Natural killer cell (primary cell): Measurements from ENCODE around the gene ZNF366. TPM values are rescaled to one million over a fixed set of nuclear protein-coding genes. Genes with fewer than 3 reads are reported as not detected.

Experiments
- ATAC-seq, 3 donors: fragments of 150-1000 bp in 2 of 3; fragments of 200-7000 bp in 1 of 3; cut with Tn5 transposase; 1 replicate in 1 of 3; 2 replicates in 2 of 3; pipeline ENCODE4 v1.10.0; 2021; ENCODE audit warnings: mild to moderate bottlenecking in 2 of 3, moderate library complexity in 2 of 3
- DNase-seq, 2 donors: peaks; one replicate each; pipeline versions ENCODE4 v3.0.0 to v3.0.0-alpha.2; 2013 to 2021; ENCODE audit warnings: mixed read lengths in 1 of 2
- H3K27ac ChIP-seq: one replicate; pipeline ENCODE4 v1.5.1; 2013; ENCODE audit warnings: mild to moderate bottlenecking, low read length
- H3K27me3 ChIP-seq: one replicate; pipeline ENCODE4 v1.6.1; 2013; ENCODE audit warnings: low read length; ENCODE audit not compliant: control insufficient read depth, insufficient read depth
- H3K36me3 ChIP-seq: one replicate; pipeline ENCODE4 v1.6.1; 2013; ENCODE audit warnings: low read length; ENCODE audit not compliant: control insufficient read depth, insufficient read depth
- H3K4me1 ChIP-seq: one replicate; pipeline ENCODE4 v1.6.1; 2013; ENCODE audit warnings: low read length; ENCODE audit not compliant: control insufficient read depth, insufficient read depth
- H3K4me3 ChIP-seq: one replicate; pipeline ENCODE4 v1.5.1; 2013; ENCODE audit warnings: low read length
- H3K9me3 ChIP-seq: one replicate; pipeline ENCODE4 v1.6.1; 2013; ENCODE audit warnings: low read length; ENCODE audit not compliant: control insufficient read depth, insufficient read depth
- H3K27ac Mint-ChIP-seq, 2 donors: one replicate each; pipeline ENCODE4 v1.8.0; 2022; ENCODE audit warnings: mild to moderate bottlenecking in 2 of 2, mixed read lengths in 2 of 2, moderate library complexity in 1 of 2
- H3K27me3 Mint-ChIP-seq, 2 donors: one replicate each; pipeline ENCODE4 v1.8.0; 2022; ENCODE audit warnings: low read depth in 2 of 2, mixed read lengths in 2 of 2
- H3K36me3 Mint-ChIP-seq: one replicate; pipeline ENCODE4 v1.8.0; 2022; ENCODE audit warnings: mixed read lengths
- H3K4me1 Mint-ChIP-seq, 2 donors: one replicate each; pipeline ENCODE4 v1.8.0; 2022; ENCODE audit warnings: mixed read lengths in 2 of 2
- H3K4me3 Mint-ChIP-seq: one replicate; pipeline ENCODE4 v1.8.0; 2022; ENCODE audit warnings: mild to moderate bottlenecking, moderate library complexity, mixed read lengths
- H3K9me3 Mint-ChIP-seq, 2 donors: one replicate each; pipeline ENCODE4 v1.8.0; 2022; ENCODE audit warnings: mixed read lengths in 2 of 2
- CTCF ChIP-seq: fragments of 200-600 bp; IDR thresholded peaks from one replicate; pipeline ENCODE4 v1.8.0; 2022; ENCODE audit warnings: antibody characterized with exemption
- WGBS: methylation state at CpG from one replicate; pipeline ENCODE4 v1.1.7; 2013; ENCODE audit warnings: missing lambda C conversion rate; ENCODE audit not compliant: insufficient coverage; 5-methylcytosine and 5-hydroxymethylcytosine counted together
- intact Hi-C: fragments of 100-400 bp; cut with micrococcal nuclease; formaldehyde crosslinking; loops from one replicate; pipeline ENCODE4 v1.14.2; 2022
- total RNA-seq, 4 donors: library from RNA; stranded (reverse); fragments of 120-200 nt in 1 of 4; gene quantifications; one replicate each; pipeline versions ENCODE4 v1.2.3 to v1.2.4, GENCODE V29; 2013 to 2022

The ZNF366 gene
- total RNA-seq, 3 donors from 2014 or later (not counting 1 experiment from before 2014, with no cell fraction given): 0.54 TPM; not detected in 2

DNA sequence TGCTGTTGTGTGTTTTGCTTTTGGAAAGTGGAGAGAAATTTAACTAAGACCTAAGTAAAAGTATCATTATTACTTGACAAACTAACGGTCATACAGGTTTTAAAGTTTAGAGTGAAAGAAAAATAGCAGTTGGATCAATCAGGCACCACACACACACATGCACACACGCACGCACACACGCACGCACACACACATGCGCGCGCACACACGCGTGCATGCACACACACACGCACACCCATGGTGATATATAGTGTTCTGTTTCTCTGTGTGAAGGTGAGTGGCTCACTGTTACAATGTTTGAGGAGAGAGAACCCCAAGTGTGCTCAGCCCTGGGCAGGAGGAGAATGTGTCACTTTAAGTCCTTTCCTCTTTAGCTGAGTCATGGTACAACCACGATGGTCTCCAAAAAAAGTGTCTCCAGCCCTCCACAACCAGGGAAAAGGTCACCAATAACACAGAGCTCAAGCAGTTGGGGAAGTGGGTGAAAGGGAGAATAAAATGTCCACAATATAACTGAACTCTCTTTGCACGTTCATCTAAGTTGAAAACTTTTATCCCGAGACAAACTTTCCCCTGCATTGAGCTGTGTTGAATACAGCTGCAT, 3.2 kb downstream of the ZNF366 start:
- TF ChIP-seq CTCF: no peak
- no peaks in the 10 kb centered on the region for H3K36me3 Mint-ChIP-seq
- Histone ChIP-seq H3K36me3 (no peaks in the 10 kb centered on the region), H3K4me3 (no peak overlapping the region), H3K4me1 (peaks cover 4% of the 10 kb centered on the region), H3K27ac (no peak overlapping the region), H3K27me3 (no peaks in the 10 kb centered on the region), H3K9me3 (no peaks in the 10 kb centered on the region)
- ATAC-seq (no peak), DNase-seq (no peak)
- intact Hi-C loops: no loop called here
- no peak overlapping the region for H3K27ac Mint-ChIP-seq
- no peaks in the 10 kb centered on the region for H3K9me3 Mint-ChIP-seq
- H3K4me1 Mint-ChIP-seq: no peaks in the 10 kb centered on the region
- no peak overlapping the region for H3K4me3 Mint-ChIP-seq
- peaks cover 7 to 8% of the 10 kb centered on the region in 2 donors for H3K27me3 Mint-ChIP-seq
- WGBS: 76% methylated on average over 10 of the region's 14 CpGs

DNA sequence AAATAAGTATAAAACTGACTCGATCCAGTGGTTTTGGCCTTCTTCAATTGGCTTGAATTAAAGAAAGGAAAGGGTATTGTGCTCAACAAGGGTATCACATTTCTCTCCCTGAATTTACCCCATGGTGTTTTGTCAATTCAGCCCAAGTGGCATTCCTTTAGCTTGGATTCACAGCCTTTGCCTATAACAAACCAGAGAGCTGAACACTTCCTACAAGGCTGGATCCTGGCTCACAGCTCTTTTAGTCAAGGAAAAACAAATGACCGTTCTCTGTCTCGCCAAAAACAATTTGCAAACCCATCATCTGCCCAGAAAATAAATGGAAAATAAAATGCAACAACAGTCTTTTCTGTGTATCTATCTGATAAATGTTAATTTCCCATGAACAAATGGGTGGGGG, 5.7 kb downstream of the ZNF366 start:
- Histone ChIP-seq H3K4me3 (no peak overlapping the region), H3K27ac (no peak overlapping the region), H3K4me1 (no peaks in the 10 kb centered on the region), H3K27me3 (no peaks in the 10 kb centered on the region), H3K36me3 (no peaks in the 10 kb centered on the region), H3K9me3 (no peaks in the 10 kb centered on the region)
- Mint-ChIP-seq H3K4me1 (no peaks in the 10 kb centered on the region), H3K36me3 (no peaks in the 10 kb centered on the region), H3K9me3 (no peaks in the 10 kb centered on the region), H3K4me3 (no peak overlapping the region), H3K27me3 (peaks cover 4 to 6% of the 10 kb centered on the region in 2 donors), H3K27ac (no peak overlapping the region)
- WGBS: 80% methylated on average over 2 of the region's 3 CpGs
- no peak for DNase-seq
- intact Hi-C loops: no loop called here
- no peak for ATAC-seq
- TF ChIP-seq CTCF: no peak

DNA sequence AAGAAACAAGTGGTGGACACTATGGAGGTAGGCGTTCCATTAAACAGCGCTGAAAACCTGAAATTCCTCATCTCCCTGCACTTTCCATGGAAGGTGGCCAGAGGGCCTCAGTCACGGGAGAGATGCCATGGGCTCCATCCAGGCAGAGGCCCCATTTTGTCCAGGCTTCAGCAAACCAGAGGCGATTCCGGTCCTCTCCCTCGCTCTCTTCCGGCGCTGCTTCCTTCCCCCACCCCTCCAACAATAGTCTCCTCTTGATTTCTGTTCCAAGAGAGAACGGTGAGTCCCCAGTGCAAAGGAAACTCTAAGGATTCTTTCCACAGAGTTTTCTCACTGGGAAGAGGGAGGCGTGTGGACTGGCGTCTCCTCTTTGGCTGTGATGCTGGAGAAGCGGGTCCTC, 7.5 kb downstream of the ZNF366 start:
- DNase-seq: no peak
- H3K4me1 ChIP-seq: no peaks in the 10 kb centered on the region
- ATAC-seq: no peak
- Mint-ChIP-seq H3K27ac (no peak overlapping the region), H3K4me1 (no peaks in the 10 kb centered on the region), H3K4me3 (no peak overlapping the region), H3K36me3 (no peaks in the 10 kb centered on the region), H3K27me3 (peaks cover 5 to 7% of the 10 kb centered on the region in 2 donors), H3K9me3 (no peaks in the 10 kb centered on the region)
- H3K27me3 ChIP-seq: no peaks in the 10 kb centered on the region
- H3K4me3 ChIP-seq: no peak overlapping the region
- TF ChIP-seq CTCF: no peak
- H3K9me3 ChIP-seq: no peaks in the 10 kb centered on the region
- 92% methylated on average over 12 of the region's 12 CpGs for WGBS
- intact Hi-C loops: no loop called here
- H3K36me3 ChIP-seq: no peaks in the 10 kb centered on the region
- H3K27ac ChIP-seq: no peak overlapping the region

GRCh38 chr5:72499090-72499489, 8.1 kb downstream of the ZNF366 start:
- Histone ChIP-seq H3K4me3 (no peak overlapping the region), H3K27me3 (no peaks in the 10 kb centered on the region), H3K27ac (no peak overlapping the region), H3K4me1 (no peaks in the 10 kb centered on the region), H3K9me3 (no peaks in the 10 kb centered on the region), H3K36me3 (no peaks in the 10 kb centered on the region)
- no peak overlapping the region for H3K27ac Mint-ChIP-seq
- no peaks in the 10 kb centered on the region for H3K36me3 Mint-ChIP-seq
- no peaks in the 10 kb centered on the region for H3K4me1 Mint-ChIP-seq
- 51% methylated on average over 2 of the region's 2 CpGs for WGBS
- H3K9me3 Mint-ChIP-seq: no peaks in the 10 kb centered on the region
- intact Hi-C loops: no loop called here
- ATAC-seq: no peak
- TF ChIP-seq CTCF: no peak
- H3K4me3 Mint-ChIP-seq: no peak overlapping the region
- peaks cover 5 to 7% of the 10 kb centered on the region in 2 donors for H3K27me3 Mint-ChIP-seq
- DNase-seq: no peak
